Activated CD8-positive, alpha-beta memory T cell treated with anti-CD3 and anti-CD28 coated beads, Interleukin-2, amount 10 ng/mL, durations not matched to agents 7 days and 5 days (primary cell): ENCODE measurements around the gene FAM209B. TPM values are rescaled to one million over a fixed set of nuclear protein-coding genes. Genes with fewer than 3 reads are reported as not detected.
"Not testable (repeated sequence)": the region's sequence is repeated elsewhere in the genome, so short reads cannot be mapped to it uniquely, and the experiment has no call there.

Experiments
- ATAC-seq: fragments of 150-1000 bp; cut with Tn5 transposase; one replicate; pipeline ENCODE4 v1.10.0; 2021; ENCODE audit warnings: moderate library complexity
- CTCF ChIA-PET: fragments of 350-600 bp; sonication (Branson Sonifier 250); formaldehyde crosslinking; loops from one replicate; lab custom pipeline; 2021; ENCODE audit warnings: antibody characterized with exemption; lab: Charles Lee
- DNase-seq: peaks from one replicate; pipeline ENCODE4 v3.0.0-alpha.2; 2020
- H3K27ac Mint-ChIP-seq: one replicate; pipeline ENCODE4 v1.8.0; 2021; ENCODE audit warnings: mild to moderate bottlenecking, mixed read lengths
- H3K27me3 Mint-ChIP-seq: one replicate; pipeline ENCODE4 v1.8.0; 2021; ENCODE audit warnings: mixed read lengths
- H3K36me3 Mint-ChIP-seq: one replicate; pipeline ENCODE4 v1.8.0; 2021; ENCODE audit warnings: mild to moderate bottlenecking, mixed read lengths
- H3K4me1 Mint-ChIP-seq: one replicate; pipeline ENCODE4 v1.8.0; 2021; ENCODE audit warnings: mixed read lengths
- H3K4me3 Mint-ChIP-seq: one replicate; pipeline ENCODE4 v1.8.0; 2021; ENCODE audit warnings: mild to moderate bottlenecking, moderate library complexity, mixed read lengths
- H3K9me3 Mint-ChIP-seq: one replicate; pipeline ENCODE4 v1.8.0; 2022; ENCODE audit warnings: low read depth, mixed read lengths
- total RNA-seq, 2 experiments: library from RNA; stranded (reverse); gene quantifications; one replicate each; pipeline ENCODE4 v1.2.3, GENCODE V29; 2021

The FAM209B gene
- total RNA-seq, 2 experiments from 2014 or later = 1.3 to 1.7 TPM

DNA sequence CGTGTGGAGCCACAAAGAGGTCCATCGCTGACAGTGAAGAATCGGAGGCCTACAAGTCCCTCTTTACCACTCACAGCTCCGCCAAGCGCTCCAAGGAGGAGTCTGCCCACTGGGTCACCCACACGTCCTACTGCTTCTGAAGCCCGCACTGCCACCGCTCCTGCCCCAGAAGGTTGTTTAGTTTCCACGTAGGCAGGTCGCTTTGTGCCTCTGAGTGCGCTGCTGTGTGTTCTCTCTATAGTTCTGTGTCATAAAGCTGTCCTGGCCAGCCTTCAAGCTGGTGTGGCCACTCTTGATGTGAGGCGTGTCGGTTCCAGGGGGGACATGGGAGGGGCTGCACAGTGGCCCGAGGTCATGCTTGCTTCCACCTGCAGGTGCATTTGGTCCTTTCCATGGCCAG, 14.9 kb upstream of the FAM209B start:
- Mint-ChIP-seq H3K27me3 (no peaks in the 10 kb centered on the region), H3K27ac (no peak overlapping the region), H3K4me1 (peaks cover 1% of the 10 kb centered on the region), H3K9me3 (peaks cover 4% of the 10 kb centered on the region), H3K4me3 (no peak overlapping the region), H3K36me3 (peaks cover 58% of the 10 kb centered on the region)
- DNase-seq (no peak), ATAC-seq (no peak)
- CTCF ChIA-PET = interaction anchor here (1.0 kb wide), 1 partner anchor 36 kb away, joined by 3 read pairs; no protein-coding TSS in a partner anchor

DNA sequence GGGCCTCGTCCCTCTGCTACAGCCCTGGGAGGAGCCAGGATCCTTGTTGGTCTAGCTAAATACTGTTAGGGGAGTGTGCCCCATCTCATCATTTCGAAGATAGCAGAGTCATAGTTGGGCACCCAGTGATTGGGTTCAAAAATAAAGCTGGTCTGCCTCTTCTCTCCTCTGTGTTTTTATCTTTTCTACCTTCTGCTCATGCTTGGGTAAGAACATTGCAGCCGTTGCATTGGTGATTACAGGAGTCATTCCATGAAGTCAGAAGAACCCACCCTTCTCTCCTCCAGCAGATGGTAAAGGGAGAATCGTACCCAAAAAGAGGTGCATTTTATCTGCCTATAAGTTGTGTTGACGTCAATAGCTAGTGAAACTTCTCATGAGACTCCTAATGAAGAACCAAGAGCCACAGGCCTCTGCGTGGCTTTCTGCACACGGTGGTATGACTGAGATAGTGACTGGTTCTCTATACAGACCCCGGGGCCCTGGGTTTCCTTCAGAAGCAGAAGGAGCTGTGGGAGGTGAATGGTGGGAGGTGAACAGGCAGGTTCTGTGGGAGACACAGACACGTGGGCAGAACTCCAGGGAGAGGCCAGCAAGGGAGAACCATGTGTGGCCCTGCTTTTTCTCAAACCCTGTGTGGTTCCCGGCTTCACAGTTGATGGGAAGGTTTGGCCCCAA, 14.2 kb upstream of the FAM209B start:
- Mint-ChIP-seq H3K9me3 (peaks cover 4% of the 10 kb centered on the region), H3K36me3 (peaks cover 56% of the 10 kb centered on the region), H3K27ac (no peak overlapping the region), H3K4me3 (no peak overlapping the region), H3K4me1 (peaks cover 4% of the 10 kb centered on the region), H3K27me3 (no peaks in the 10 kb centered on the region)
- CTCF ChIA-PET = no interaction called here
- ATAC-seq = no peak
- no peak for DNase-seq

DNA sequence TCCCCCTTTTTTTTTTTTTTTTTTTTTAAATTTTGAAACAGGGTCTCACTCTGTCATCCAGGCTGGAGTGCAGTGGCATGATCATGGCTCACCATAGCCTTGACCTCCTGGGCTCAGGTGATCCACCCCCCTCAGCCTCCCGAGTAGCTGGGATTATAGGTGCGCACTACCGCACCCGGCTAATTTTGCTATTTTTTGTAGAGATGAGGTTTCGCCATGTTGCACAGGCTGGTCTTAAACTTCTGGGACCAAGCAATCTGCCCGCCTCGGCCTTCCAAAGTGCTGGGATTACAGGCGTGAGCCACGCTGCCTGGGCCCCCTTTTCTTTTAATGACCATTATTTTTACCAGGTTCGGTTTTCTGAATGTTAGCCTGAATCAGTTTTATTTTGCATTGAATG, 13.5 kb upstream of the FAM209B start:
- CTCF ChIA-PET = no interaction called here
- Mint-ChIP-seq H3K4me3 (no peak overlapping the region), H3K27ac (no peak overlapping the region), H3K9me3 (peaks cover 4% of the 10 kb centered on the region), H3K36me3 (peaks cover 55% of the 10 kb centered on the region), H3K4me1 (peaks cover 4% of the 10 kb centered on the region), H3K27me3 (no peaks in the 10 kb centered on the region)
- DNase-seq = no peak
- no peak for ATAC-seq

DNA sequence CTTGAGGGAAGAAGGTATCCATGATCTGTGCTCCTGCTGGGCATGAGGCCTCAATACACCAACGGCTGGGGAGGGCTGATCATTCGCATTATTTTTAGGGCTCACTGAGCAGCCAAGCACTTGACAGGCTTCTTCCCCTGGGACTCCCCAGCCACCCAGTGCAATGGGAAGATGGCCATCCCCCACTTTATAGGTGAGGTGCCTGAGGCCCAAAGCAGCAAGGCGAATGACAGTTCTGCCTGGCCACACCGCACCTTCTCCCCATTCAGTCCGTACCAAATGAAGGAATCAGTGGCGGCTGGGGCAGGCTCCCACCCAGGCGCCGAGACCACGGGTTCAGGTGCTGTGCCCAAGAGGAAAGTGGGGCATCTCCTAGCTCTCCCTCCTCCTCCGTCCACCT, 12.9 kb upstream of the FAM209B start:
- no peak for DNase-seq
- H3K9me3 Mint-ChIP-seq = peaks cover 4% of the 10 kb centered on the region
- peaks cover 4% of the 10 kb centered on the region for H3K4me1 Mint-ChIP-seq
- ATAC-seq = no peak
- H3K36me3 Mint-ChIP-seq = peaks cover 55% of the 10 kb centered on the region
- H3K4me3 Mint-ChIP-seq = no peak overlapping the region
- CTCF ChIA-PET = no interaction called here
- no peaks in the 10 kb centered on the region for H3K27me3 Mint-ChIP-seq
- H3K27ac Mint-ChIP-seq = no peak overlapping the region

DNA sequence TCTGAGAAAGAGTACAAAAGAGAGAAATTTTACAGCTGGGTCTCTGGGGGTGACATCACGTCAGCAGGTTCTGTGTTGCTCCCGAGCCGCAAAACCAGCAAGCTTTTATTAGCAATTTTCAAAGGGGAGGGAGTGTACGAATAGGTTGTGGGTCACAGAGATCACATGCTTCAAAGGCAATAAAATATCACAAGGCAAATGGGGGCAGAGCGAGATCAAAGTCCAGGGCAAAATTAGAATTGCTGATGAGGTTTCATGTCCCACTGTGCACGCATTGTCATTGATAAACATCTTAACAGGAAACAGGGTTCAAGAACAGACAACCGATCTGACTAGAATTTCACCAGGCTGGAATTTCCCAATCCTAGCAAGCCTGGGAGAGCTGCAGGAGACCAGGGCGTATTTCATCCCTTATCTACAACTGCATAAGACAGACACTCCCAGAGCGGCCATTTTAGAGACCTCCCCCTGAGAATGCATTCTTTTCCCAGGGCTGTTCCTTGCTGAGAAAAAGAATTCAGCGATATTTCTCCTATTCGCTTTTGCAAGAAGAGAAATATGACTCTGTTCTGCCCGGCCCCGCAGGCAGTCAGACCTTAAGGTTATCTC, 12.2 kb upstream of the FAM209B start:
- H3K4me3 Mint-ChIP-seq, H3K9me3 Mint-ChIP-seq, H3K4me1 Mint-ChIP-seq, H3K27me3 Mint-ChIP-seq, DNase-seq, H3K27ac Mint-ChIP-seq, ATAC-seq, CTCF ChIA-PET: not testable (repeated sequence)
- H3K36me3 Mint-ChIP-seq = peaks cover 53% of the 10 kb centered on the region

DNA sequence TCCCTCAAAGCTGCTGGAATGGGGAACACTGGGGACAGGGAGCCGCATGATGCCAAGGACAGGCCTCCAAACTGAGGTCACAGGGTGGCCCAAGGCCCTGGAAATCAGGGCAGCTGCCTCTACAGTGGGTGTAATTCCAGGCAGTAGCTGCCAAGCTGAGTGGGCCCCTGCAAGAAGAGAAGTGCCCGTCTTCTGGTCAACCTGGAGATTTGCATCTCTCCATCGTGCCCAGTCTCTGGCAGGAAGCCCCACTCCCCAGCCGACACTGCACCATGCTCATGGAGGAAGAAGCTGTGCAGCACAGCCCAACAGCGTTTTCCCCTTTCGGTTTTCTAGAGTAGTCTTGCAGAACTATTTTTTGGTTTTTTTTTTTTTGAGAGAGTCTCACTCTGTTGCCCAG, 10.7 kb upstream of the FAM209B start:
- DNase-seq (no peak), ATAC-seq (no peak)
- peaks cover 45% of the 10 kb centered on the region for H3K36me3 Mint-ChIP-seq
- CTCF ChIA-PET = interaction anchor here (1.4 kb wide), 1 partner anchor 28 kb away, joined by 3 read pairs; no protein-coding TSS in a partner anchor
- H3K27ac Mint-ChIP-seq = no peak overlapping the region
- H3K9me3 Mint-ChIP-seq = peaks cover 4% of the 10 kb centered on the region
- no peaks in the 10 kb centered on the region for H3K27me3 Mint-ChIP-seq
- peaks cover 4% of the 10 kb centered on the region for H3K4me1 Mint-ChIP-seq
- H3K4me3 Mint-ChIP-seq = no peak overlapping the region

DNA sequence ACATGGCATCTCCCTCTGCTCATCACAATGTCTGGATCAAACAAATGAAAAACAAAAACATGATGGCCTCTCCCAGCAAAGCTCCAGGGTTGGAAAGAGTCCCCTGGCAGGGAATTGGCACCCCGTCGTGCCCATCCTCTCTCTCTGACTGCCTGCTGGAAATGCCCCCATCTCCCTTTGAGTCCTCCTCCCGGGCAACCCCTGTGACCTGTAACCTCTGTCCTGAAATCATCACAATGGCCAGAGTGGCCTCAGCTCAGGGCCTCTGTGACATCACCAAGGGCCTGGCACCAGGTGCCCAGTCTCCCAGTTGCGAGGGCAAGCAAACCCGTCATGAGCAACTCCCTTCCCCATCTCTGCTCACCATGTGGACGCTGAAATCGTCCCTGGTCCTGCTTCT, 8.6 kb upstream of the FAM209B start, which contains the start of gene FAM209A:
Gene FAM209A (plus strand): TSS at position 301 of the 400 bp plus-strand sequence. CDS start 65 bp downstream, at position 366.
- ATAC-seq, H3K4me3 Mint-ChIP-seq, H3K27ac Mint-ChIP-seq, H3K9me3 Mint-ChIP-seq, CTCF ChIA-PET, DNase-seq, H3K4me1 Mint-ChIP-seq, H3K27me3 Mint-ChIP-seq: not testable (repeated sequence)
- H3K36me3 Mint-ChIP-seq = peaks cover 24% of the 10 kb centered on the region

DNA sequence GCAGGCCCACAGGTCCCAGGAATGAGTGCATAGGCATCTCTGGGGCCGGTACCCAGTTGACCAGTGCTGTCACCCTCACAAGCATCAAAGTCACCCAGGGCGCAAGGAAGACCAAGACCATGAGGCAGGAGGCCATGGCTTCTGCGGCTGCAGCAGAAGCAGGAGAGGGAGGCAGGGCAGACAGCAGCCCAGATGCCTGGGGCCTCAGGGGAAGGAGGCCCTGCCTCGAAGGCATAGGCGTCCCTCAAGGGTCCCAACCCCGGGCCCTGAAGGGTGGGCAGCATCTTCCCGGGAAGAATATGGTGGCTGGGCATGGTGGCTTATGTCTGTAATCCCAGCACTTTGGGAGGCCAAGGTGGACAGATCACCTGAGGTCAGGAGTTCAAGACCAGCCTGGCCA, 5.5 kb upstream of the FAM209B start:
- H3K27ac Mint-ChIP-seq = no peak overlapping the region

DNA sequence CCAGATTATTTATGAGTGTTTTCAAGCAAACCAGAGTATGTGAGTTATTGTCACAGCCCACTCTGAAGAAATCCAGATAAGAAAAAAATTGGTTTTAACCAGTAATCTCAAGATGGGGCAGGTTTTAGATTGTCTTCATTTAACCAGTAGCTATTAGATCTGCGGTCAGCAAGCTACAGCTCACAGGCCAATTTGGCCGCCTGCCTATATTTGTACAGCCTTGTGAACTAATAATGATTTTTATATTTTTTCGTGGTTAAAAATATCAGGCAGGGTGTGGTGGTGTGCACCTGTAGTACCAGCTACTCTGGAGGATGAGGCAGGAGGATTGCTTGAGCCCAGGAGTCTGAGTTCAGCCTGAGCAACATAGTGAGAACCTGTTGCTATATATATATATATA, 5.0 kb downstream of the FAM209B start:
- H3K36me3 Mint-ChIP-seq = no peaks in the 10 kb centered on the region
- no peaks in the 10 kb centered on the region for H3K9me3 Mint-ChIP-seq
- no peaks in the 10 kb centered on the region for H3K27me3 Mint-ChIP-seq
- CTCF ChIA-PET = no interaction called here
- ATAC-seq (no peak), DNase-seq (no peak)
- no peak overlapping the region for H3K27ac Mint-ChIP-seq
- no peak overlapping the region for H3K4me3 Mint-ChIP-seq
- H3K4me1 Mint-ChIP-seq = peaks cover 3% of the 10 kb centered on the region

More for the DNA sequence above, 5.5 kb upstream of the FAM209B start:
- Mint-ChIP-seq H3K27me3 (no peaks in the 10 kb centered on the region), H3K9me3 (no peaks in the 10 kb centered on the region), H3K36me3 (no peaks in the 10 kb centered on the region), H3K4me3 (no peak overlapping the region), H3K4me1 (peaks cover 4% of the 10 kb centered on the region)
- ATAC-seq (no peak), DNase-seq (no peak)
- CTCF ChIA-PET = no interaction called here

DNA sequence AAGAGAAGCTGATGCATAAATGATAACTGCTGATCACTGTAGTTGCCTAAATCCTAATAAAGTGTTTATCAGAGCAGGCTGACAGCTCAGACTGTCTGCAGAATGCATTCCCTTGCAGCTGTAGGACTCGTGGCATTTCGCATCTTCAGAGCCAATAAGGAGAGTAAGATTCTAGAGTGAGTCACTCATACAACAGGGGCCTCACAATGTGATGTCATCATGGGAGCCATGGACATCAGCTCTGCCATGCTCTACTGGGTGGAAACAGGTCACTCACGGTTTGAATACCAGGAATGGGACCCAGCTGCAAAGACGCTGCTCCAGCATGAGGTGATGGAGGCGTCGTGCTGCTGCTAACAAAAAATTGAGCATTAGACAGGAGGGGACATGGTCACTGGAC, 7.4 kb downstream of the FAM209B start:
- CTCF ChIA-PET = interaction anchor here (0.5 kb wide), 1 partner anchor 466 kb away, joined by 4 read pairs; no protein-coding TSS in a partner anchor
- no peak for ATAC-seq
- Mint-ChIP-seq H3K4me3 (no peak overlapping the region), H3K27ac (no peak overlapping the region), H3K27me3 (no peaks in the 10 kb centered on the region), H3K4me1 (peaks cover 2% of the 10 kb centered on the region), H3K9me3 (no peaks in the 10 kb centered on the region), H3K36me3 (no peaks in the 10 kb centered on the region)
- DNase-seq = no peak

DNA sequence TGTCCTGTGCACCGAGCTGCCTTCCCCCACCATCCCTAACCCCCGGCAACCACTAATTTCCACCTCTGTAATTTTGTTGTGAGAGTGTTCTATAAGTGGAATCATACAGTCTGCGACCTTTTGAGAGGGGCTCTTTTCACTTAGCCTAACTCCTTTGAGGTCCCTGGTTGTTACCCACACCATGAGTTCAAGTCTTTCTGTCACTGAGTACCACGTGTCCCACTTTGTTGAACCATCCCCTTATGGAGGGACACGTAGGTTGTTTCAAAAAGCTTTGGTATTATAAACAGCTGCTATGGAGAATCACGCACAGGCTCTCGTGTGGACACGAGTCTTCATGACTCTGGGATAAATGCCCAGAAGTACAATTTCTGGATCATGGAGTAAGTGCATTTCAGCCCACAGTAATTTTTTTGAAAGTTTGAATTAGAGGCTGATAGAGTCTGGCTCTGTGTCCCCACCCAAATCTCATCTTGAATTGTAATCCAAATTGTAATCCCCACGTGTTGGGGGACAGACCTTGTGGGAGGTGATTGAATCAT, 9.5 kb downstream of the FAM209B start:
- H3K27ac Mint-ChIP-seq = no peak overlapping the region
- CTCF ChIA-PET = interaction anchor here (1.6 kb wide), 1 partner anchor 8 kb away, joined by 6 read pairs; no protein-coding TSS in a partner anchor
- no peaks in the 10 kb centered on the region for H3K9me3 Mint-ChIP-seq
- H3K36me3 Mint-ChIP-seq = no peaks in the 10 kb centered on the region
- H3K4me3 Mint-ChIP-seq = no peak overlapping the region
- DNase-seq (no peak), ATAC-seq (no peak)
- H3K4me1 Mint-ChIP-seq = no peaks in the 10 kb centered on the region
- no peaks in the 10 kb centered on the region for H3K27me3 Mint-ChIP-seq

DNA sequence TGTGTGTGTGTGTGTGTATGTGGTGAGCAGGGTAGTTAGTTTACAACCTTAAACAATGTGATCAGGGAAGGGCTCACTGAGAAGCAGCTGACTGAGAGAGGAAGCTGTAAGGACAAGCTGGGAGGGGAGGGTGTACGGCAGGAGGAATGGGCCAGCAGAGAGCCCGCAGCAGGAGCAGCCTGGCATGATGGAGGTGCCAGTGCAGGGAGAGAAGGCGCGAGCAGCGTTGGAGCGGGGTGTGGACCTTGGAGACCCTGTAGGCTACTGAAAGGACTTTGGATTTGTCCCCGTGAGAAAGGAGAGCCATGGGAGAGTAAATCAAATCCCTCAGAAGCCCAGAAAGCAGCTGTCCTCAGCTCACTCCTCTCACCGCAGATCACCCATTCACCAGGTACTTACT, 18.5 kb downstream of the FAM209B start:
- H3K36me3 Mint-ChIP-seq = no peaks in the 10 kb centered on the region
- H3K27ac Mint-ChIP-seq = no peak overlapping the region
- no peaks in the 10 kb centered on the region for H3K9me3 Mint-ChIP-seq
- no peaks in the 10 kb centered on the region for H3K27me3 Mint-ChIP-seq
- CTCF ChIA-PET = interaction anchor here (0.7 to 2.1 kb wide), 7 partner anchors 8 to 444 kb away, joined by 3 to 11 read pairs (median 6); no protein-coding TSS in a partner anchor
- ATAC-seq (no peak), DNase-seq (no peak)
- no peak overlapping the region for H3K4me3 Mint-ChIP-seq
- peaks cover 9% of the 10 kb centered on the region for H3K4me1 Mint-ChIP-seq

DNA sequence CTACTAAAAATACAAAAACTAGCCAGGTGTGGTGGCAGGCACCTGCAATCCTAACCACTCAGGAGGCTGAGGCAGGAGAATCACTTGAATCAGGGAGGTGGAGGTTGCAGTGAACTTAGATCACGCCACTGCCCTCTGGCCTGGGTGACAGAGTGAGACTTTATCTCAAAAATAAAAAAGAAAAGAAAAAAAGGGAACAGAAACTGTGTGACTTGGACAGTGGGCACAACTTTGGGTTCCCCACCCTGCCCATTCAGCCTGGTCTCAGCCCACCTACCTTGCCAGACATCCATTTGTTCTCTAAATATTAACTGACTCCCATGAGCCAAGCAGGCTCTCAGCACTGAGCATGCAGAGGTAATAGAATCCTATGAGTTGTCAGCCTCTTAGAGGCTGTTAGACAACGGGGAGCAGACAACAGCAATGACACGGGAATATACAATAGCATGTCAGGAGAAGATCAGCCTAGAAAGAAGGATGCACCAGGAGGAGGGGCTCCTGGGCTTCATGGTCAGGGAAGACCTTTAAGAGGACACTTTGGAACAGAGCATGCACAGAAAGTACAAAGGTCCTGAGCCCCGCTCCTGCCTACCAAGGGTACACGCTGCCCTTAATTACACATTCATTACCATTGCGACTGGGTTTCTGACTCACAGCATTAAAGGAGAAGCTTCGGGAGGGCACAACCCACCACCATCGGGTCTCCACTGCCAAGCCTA, 20.0 kb downstream of the FAM209B start:
- Mint-ChIP-seq H3K4me3 (no peak overlapping the region), H3K27ac (no peak overlapping the region), H3K9me3 (no peaks in the 10 kb centered on the region), H3K27me3 (peaks cover 4% of the 10 kb centered on the region), H3K36me3 (no peaks in the 10 kb centered on the region), H3K4me1 (peaks cover 9% of the 10 kb centered on the region)
- CTCF ChIA-PET = no interaction called here
- no peak for ATAC-seq
- no peak for DNase-seq
